Measurements from ENCODE around the gene MRM1.
A peak's percentile ranks its signal among the peaks of the same experiment; 100 is the strongest.

MRM1 gene

GRCh38 chr17:36601303-36602029 lies at the start of gene MRM1:
TSS of gene MRM1 (plus strand) at chr17:36601583. CDS start at chr17:36601811, 228 bp downstream.
- DNase-seq, result peak; percentile 90

GRCh38 chr17:36553459-36553858 lies 47.9 kb upstream of the MRM1 start:
- DNase-seq, result no peak

GRCh38 chr17:36566081-36566480 lies 35.3 kb upstream of the MRM1 start:
- no peak for DNase-seq

GRCh38 chr17:36575028-36575427 lies 26.4 kb upstream of the MRM1 start:
- no peak for DNase-seq

- no peak for DNase-seq
Measured at GRCh38 chr17:36576793-36577192, 24.6 kb upstream of the MRM1 start.

GRCh38 chr17:36578671-36579070 lies 22.7 kb upstream of the MRM1 start:
- no peak for DNase-seq

- DNase-seq, result no peak
Measured at GRCh38 chr17:36583787-36584186, 17.6 kb upstream of the MRM1 start.

- no peak for DNase-seq
Measured at GRCh38 chr17:36586138-36586537, 15.2 kb upstream of the MRM1 start.

GRCh38 chr17:36590082-36590481 lies 11.3 kb upstream of the MRM1 start:
- no peak for DNase-seq

GRCh38 chr17:36591434-36592315 lies 9.7 kb upstream of the MRM1 start, which contains the start of gene DHRS11:
TSS of gene DHRS11 (plus strand) at chr17:36591879. CDS start at chr17:36592010, 131 bp downstream.
- DNase-seq, result peak; percentile 77

GRCh38 chr17:36592316-36592715 lies 9.1 kb upstream of the MRM1 start:
- DNase-seq, result no peak

GRCh38 chr17:36592716-36593321 lies 8.6 kb upstream of the MRM1 start:
- DNase-seq, result no peak

GRCh38 chr17:36593656-36594316 lies 7.6 kb upstream of the MRM1 start:
- DNase-seq, result no peak

- no peak for DNase-seq
Measured at GRCh38 chr17:36594626-36595401, 6.6 kb upstream of the MRM1 start.

- DNase-seq, result no peak
Measured at GRCh38 chr17:36597226-36597625, 4.2 kb upstream of the MRM1 start.

GRCh38 chr17:36597866-36598777 lies 3.3 kb upstream of the MRM1 start:
- no peak for DNase-seq

- no peak for DNase-seq
Measured at GRCh38 chr17:36598951-36599401, 2.4 kb upstream of the MRM1 start.

GRCh38 chr17:36599546-36600250 lies 1.7 kb upstream of the MRM1 start:
- DNase-seq, result no peak

- DNase-seq, result no peak
Measured at GRCh38 chr17:36600465-36600864, 918 bp upstream of the MRM1 start.

GRCh38 chr17:36600936-36601302 lies 464 bp upstream of the MRM1 start:
- peak; percentile 55 for DNase-seq

Measured in NCI-H2171 (cell line).